A673 (cell line): ENCODE measurements around the gene ATP2B3. TPM values are rescaled to one million over a fixed set of nuclear protein-coding genes. Genes with fewer than 3 reads are reported as not detected.

Experiments
- BruUV-seq: library from RNA; stranded (reverse); fragments of 400-500 nt; replicated peaks from 2 replicates; lab custom pipeline; 2021; lab: Mats Ljungman, UMichigan
- CTCF ChIA-PET: fragments of 300-600 bp; sonication (Branson Sonifier 250); formaldehyde crosslinking; loops from one replicate; lab custom pipeline; 2022; ENCODE audit warnings: antibody characterized with exemption; lab: Charles Lee
- POLR2A ChIA-PET: fragments of 300-600 bp; sonication (Branson Sonifier 250); formaldehyde crosslinking; loops from one replicate; lab custom pipeline; 2022; ENCODE audit warnings: antibody characterized with exemption; ENCODE audit not compliant: low non-redundant PET; lab: Charles Lee
- DNase-seq: peaks from one replicate; pipeline ENCODE4 v3.0.0-alpha.2; 2015; ENCODE audit warnings: low spot score
- H3K27ac ChIP-seq: fragments of 200-600 bp; sonication (generic); 2 replicates; pipeline ENCODE4 v1.5.1; 2016; ENCODE audit warnings: mixed run types, low read depth, mild to moderate bottlenecking, mixed read lengths, antibody characterized with exemption, low read length; ENCODE audit not compliant: poor library complexity, severe bottlenecking
- H3K27me3 ChIP-seq: fragments of 200-600 bp; sonication (generic); replicated peaks from 2 replicates; pipeline ENCODE4 v1.6.1; 2017; ENCODE audit warnings: mixed run types, low read depth, mild to moderate bottlenecking, mixed read lengths, antibody characterized with exemption, low read length; ENCODE audit not compliant: insufficient read depth, poor library complexity
- H3K36me3 ChIP-seq: fragments of 200-600 bp; sonication (generic); 2 replicates; pipeline ENCODE4 v1.6.1; 2016; ENCODE audit warnings: mixed run types, mild to moderate bottlenecking, mixed read lengths, antibody characterized with exemption, low read length; ENCODE audit not compliant: insufficient read depth, poor library complexity, severe bottlenecking
- H3K4me1 ChIP-seq: fragments of 200-600 bp; sonication (generic); 2 replicates; pipeline ENCODE4 v1.6.1; 2017; ENCODE audit warnings: mixed run types, mild to moderate bottlenecking, mixed read lengths, antibody characterized with exemption, low read length; ENCODE audit not compliant: insufficient read depth, poor library complexity, severe bottlenecking
- H3K4me3 ChIP-seq: fragments of 200-600 bp; sonication (generic); 2 replicates; pipeline ENCODE4 v1.5.1; 2016; ENCODE audit warnings: low read depth, mixed run types, mild to moderate bottlenecking, mixed read lengths, low read length; ENCODE audit not compliant: poor library complexity, severe bottlenecking
- H3K9me3 ChIP-seq: fragments of 200-600 bp; sonication (generic); 2 replicates; pipeline ENCODE4 v1.6.1; 2016; ENCODE audit warnings: mixed run types, low read depth, mild to moderate bottlenecking, mixed read lengths, antibody characterized with exemption, low read length; ENCODE audit not compliant: poor library complexity, severe bottlenecking
- CTCF ChIP-seq: fragments of 300-800, 200-600 bp; sonication (generic); conservative IDR thresholded peaks from 2 replicates; pipeline ENCODE4 v1.5.1; 2017; ENCODE audit warnings: low read depth, mild to moderate bottlenecking, antibody characterized with exemption, low read length, moderate library complexity, mixed read lengths
- EZH2 ChIP-seq: fragments of 200-600 bp; sonication (generic); IDR thresholded peaks from 2 replicates; pipeline ENCODE4 v1.6.1; 2017; ENCODE audit warnings: borderline replicate concordance, low read depth, mild to moderate bottlenecking, mixed read lengths, antibody characterized with exemption, low read length; ENCODE audit not compliant: poor library complexity, severe bottlenecking
- intact Hi-C: fragments of 100-400 bp; cut with micrococcal nuclease; formaldehyde crosslinking; loops from one replicate; pipeline ENCODE4 v1.10.0; 2022; ENCODE audit not compliant: unreplicated experiment
- total RNA-seq: library from RNA; stranded (reverse); gene quantifications from 2 replicates; pipeline ENCODE4 v1.2.3, GENCODE V29; 2021

Gene ATP2B3
- total RNA-seq, 1 experiment from 2014 or later = 0.11 TPM

GRCh38 chrX:153487590-153488071 lies 29.8 kb upstream of the ATP2B3 start:
- POLR2A ChIA-PET = no interaction called here
- H3K9me3 ChIP-seq = no peaks in the 10 kb centered on the region
- no peaks in the 10 kb centered on the region for H3K36me3 ChIP-seq
- DNase-seq = no peak
- H3K27ac ChIP-seq = no peak overlapping the region
- H3K27me3 ChIP-seq = no peaks in the 10 kb centered on the region
- no peak for TF ChIP-seq CTCF
- no peak for TF ChIP-seq EZH2
- no TSS peak for BruUV-seq
- H3K4me3 ChIP-seq = no peak overlapping the region
- intact Hi-C loops = no loop called here
- H3K4me1 ChIP-seq = peaks cover 19% of the 10 kb centered on the region
- CTCF ChIA-PET = no interaction called here

- no peak overlapping the region for H3K4me3 ChIP-seq
- H3K27me3 ChIP-seq = no peaks in the 10 kb centered on the region
- ChIA-PET CTCF (no interaction called here), POLR2A (no interaction called here)
- DNase-seq = no peak
- peaks cover 19% of the 10 kb centered on the region for H3K4me1 ChIP-seq
- no TSS peak for BruUV-seq
- no peak overlapping the region for H3K27ac ChIP-seq
- intact Hi-C loops = no loop called here
- no peak for TF ChIP-seq EZH2
- no peak for TF ChIP-seq CTCF
- no peaks in the 10 kb centered on the region for H3K36me3 ChIP-seq
- H3K9me3 ChIP-seq = no peaks in the 10 kb centered on the region
Observed at GRCh38 chrX:153488231-153488914, 29.1 kb upstream of the ATP2B3 start.

GRCh38 chrX:153490217-153490930 lies 27.1 kb upstream of the ATP2B3 start:
- H3K27me3 ChIP-seq = no peaks in the 10 kb centered on the region
- H3K4me1 ChIP-seq = peaks cover 27% of the 10 kb centered on the region
- no peaks in the 10 kb centered on the region for H3K9me3 ChIP-seq
- intact Hi-C loops = no loop called here
- no peak overlapping the region for H3K4me3 ChIP-seq
- POLR2A ChIA-PET = no interaction called here
- TF ChIP-seq CTCF (no peak), EZH2 (no peak)
- DNase-seq = no peak
- CTCF ChIA-PET = interaction anchor here (0.5 kb wide), 1 partner anchor 179 kb away, joined by 3 read pairs; no protein-coding TSS in a partner anchor
- H3K36me3 ChIP-seq = no peaks in the 10 kb centered on the region
- H3K27ac ChIP-seq = no peak overlapping the region
- no TSS peak for BruUV-seq
